ENCODE results near the gene MAN1C1. TPM values are rescaled to one million over a fixed set of nuclear protein-coding genes. Genes with fewer than 3 reads are reported as not detected.

MAN1C1 gene
- total RNA-seq, 1 donor = 0.54 TPM

GRCh38 chr1:25612421-25612820 is 4.2 kb upstream of the MAN1C1 start:
- DNase-seq (ENCODE audit: low read depth in 2 of 3, low spot score in 2 of 3) = no peak

DNA sequence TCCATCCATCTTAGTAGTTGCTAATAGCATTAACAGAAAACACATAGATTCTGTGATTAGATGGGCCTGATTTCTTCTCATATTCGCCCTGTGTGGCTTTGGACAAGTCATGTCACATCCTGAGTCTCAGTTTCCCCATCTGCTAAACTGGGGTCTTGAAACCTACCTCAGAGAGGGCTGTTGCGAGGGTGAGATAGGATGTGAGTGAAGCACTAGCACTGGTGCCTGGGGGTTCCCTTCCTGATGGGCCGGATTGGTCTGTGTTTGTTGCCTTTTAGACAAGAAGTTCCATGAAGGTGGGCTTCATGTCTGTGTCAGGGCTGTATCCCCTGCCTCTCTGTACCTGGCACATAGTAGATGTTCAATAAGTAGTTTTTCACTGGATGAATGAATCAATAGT is 3.5 kb upstream of the MAN1C1 start:
- no peak for DNase-seq (ENCODE audit: low read depth in 2 of 3, low spot score in 2 of 3)

DNA sequence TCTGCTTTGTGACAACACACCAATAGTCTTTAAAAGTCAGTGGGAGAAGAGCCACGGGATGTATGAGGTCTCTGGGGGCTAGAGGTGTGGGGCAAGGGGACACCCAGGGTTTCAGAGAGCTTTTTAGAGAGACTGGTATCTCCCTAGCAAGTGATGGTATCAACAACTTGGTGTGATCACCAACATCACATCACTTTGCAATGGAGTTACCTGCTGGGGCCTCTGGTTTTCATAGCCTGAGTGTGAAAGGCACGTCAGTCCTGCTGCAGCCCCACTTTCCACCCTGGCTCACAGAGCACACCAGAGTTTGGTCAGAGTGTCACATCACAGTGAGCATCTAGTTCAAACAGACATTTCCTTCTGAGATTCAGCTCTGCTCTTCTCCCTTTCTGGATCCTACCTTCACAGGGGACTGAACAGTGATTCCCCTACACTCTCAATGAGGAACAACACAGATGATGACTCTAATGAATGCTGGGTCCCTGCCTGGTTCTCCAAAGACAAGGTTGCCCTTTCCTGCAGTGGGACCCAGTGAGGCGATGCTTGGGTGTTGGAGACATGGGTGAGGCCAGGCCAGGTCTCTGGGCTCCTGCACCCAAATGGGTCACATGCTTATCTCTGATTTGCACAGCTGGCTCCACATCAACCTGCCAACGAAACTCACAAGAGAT is 2.0 kb upstream of the MAN1C1 start:
- no peak for DNase-seq (ENCODE audit: low read depth in 2 of 3, low spot score in 2 of 3)

- DNase-seq (ENCODE audit: low read depth in 2 of 3, low spot score in 2 of 3) = no peak
These were observed 1.4 kb upstream of the MAN1C1 start for GRCh38 chr1:25615172-25615541.

- no peak for DNase-seq (ENCODE audit: low read depth in 2 of 3, low spot score in 2 of 3)
These were observed 962 bp upstream of the MAN1C1 start for GRCh38 chr1:25615563-25616094.

DNA sequence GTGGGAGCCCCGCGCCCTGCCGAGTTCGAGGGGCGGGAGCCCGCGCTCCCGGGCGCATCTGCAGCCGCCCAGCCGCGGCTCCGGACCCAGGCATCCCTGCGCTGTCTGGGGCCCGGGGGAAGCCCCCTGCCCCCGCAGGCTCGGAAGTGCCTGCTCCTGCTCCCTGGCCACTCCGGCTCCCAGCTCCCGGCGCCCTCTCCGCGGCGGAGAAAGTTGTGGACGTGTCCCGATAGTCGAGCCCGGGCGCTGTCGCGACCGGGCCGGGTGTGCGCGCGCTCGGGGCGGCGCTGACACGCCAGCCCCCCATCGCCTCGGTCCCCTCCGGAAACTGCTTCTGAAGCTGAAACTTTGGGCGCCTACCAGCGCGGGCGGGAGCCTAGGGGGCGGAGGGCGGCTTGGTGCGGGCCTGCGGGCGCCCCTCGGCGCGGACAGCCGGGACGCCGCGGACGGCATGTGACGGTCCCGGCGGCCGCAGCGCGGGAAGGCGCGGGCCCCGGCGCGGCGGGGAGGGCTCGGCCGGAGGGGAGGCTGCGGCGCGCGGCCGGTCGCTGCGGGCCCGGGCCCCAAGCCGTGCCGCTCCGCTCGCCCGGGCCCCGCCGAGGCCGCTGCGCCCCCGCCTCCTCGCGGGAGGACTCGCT is 515 bp downstream of the MAN1C1 start:
- DNase-seq (ENCODE audit: low read depth in 2 of 3, low spot score in 2 of 3) = no peak

- DNase-seq (ENCODE audit: low read depth in 2 of 3, low spot score in 2 of 3) = no peak
These were observed 1.2 kb downstream of the MAN1C1 start for GRCh38 chr1:25617625-25618432.

DNA sequence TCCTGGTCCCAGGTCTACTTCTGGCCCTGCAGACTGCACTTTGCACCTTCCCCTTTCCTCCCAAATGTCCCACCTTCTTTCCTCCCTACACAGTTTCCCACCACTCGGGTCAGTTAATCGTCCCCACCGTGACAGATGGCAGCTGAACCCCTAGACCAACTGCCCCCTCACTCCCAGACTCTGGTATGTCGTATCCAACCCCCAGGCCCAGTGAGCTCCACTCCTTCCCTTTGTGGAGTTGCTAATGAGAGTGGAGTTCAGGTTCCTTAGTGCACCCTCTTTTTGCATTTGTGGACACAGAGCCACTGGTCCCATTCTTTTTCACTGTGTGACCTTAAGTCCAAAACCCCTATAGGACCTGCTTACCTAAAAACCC is 1.8 kb downstream of the MAN1C1 start:
- no peak for DNase-seq (ENCODE audit: low read depth in 2 of 3, low spot score in 2 of 3)

GRCh38 chr1:25619101-25619890 is 2.7 kb downstream of the MAN1C1 start:
- peak in 1 of 3 donors; percentile 54 for DNase-seq (ENCODE audit: low read depth in 2 of 3, low spot score in 2 of 3)

- DNase-seq (ENCODE audit: low read depth in 2 of 3, low spot score in 2 of 3) = no peak
These were observed 3.6 kb downstream of the MAN1C1 start for GRCh38 chr1:25620211-25620610.

- DNase-seq (ENCODE audit: low read depth in 2 of 3, low spot score in 2 of 3) = no peak
These were observed 4.2 kb downstream of the MAN1C1 start for GRCh38 chr1:25620701-25621350.

DNA sequence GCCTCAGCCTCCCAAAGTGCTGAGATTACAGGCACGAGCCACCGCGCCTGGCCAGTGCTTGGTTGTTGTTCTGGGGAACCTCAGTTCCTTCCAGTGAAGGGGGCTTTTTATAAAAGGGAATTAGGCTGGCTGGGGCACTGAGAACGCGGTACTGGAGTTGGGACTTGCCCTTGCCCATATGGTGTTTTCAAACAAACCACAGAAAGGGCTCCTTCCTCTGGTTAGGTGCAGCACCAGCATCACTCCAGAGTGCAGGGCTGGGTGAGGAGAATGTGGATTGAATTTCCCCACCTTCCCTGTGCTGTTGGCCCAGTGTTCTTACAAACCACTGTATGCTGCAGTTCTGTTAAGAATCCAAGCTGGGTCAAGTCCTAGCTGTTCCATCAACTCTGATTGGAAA is 5.3 kb downstream of the MAN1C1 start:
- DNase-seq (ENCODE audit: low read depth in 2 of 3, low spot score in 2 of 3) = no peak

DNA sequence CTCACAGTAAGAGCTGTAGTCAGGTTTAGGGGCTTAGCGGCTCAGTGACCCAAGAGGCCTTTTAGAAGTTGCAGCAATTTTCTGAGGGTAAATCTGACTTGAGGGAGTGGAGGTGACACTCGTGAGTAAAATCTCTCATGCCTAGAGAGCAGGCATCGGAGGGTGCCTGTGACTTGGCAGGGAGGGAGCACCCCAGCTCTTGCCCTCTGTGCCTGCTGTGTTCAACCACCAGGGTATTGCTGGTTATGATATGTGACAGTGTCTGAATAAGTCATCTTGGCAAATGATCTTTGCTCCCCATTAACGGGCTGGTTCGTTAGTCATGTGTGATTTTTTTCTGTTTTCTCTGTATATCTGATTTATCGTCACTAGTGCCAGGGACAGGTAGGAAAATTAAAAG is 5.9 kb downstream of the MAN1C1 start:
- no peak for DNase-seq (ENCODE audit: low read depth in 2 of 3, low spot score in 2 of 3)

- no peak for DNase-seq (ENCODE audit: low read depth in 2 of 3, low spot score in 2 of 3)
These were observed 6.4 kb downstream of the MAN1C1 start for GRCh38 chr1:25623007-25623406.

DNA sequence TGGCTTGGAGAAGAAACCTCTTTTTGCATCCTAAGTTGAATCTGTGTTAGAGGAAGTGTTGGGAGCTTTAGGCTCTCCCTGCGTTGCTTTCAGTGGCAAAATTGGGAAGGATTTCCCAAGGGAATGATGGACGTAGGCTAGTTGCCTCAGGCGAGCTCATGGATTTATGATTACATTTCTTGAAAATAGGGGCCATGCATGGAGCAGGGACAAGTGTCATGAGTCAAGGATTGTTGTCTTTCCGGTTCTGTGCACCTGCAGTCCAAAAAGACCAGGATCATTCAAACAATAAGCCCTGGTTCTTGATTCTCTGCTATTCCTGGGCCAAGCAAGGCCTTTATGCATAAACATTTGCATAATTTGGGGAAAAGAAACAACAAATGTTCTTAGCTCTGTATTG is 7.1 kb downstream of the MAN1C1 start:
- DNase-seq (ENCODE audit: low read depth in 2 of 3, low spot score in 2 of 3) = no peak

GRCh38 chr1:25624156-25624555 is 7.6 kb downstream of the MAN1C1 start:
- peak in 2 of 3 donors; percentile 55 to 77 for DNase-seq (ENCODE audit: low read depth in 2 of 3, low spot score in 2 of 3)

GRCh38 chr1:25624604-25625003 is 8.0 kb downstream of the MAN1C1 start:
- DNase-seq (ENCODE audit: low read depth in 2 of 3, low spot score in 2 of 3) = no peak

DNA sequence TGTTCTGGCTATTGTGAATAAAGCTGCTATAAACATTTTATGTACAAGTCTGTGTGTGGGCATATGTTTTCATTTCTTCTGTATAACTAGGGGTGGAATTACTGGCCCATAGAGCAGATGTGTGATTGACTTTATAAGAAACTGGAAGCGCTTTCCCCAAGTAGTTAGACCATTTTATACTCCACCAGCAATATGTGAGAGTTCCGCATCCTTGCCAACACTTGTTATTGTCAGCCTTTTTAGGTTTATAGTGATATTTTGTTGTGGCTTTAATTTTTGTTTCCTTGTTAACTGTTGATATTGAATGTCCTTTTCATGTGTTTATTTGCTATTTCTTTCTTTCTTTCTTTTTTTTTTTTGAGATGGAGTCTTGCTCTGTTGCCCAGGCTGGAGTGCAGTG is 9.4 kb downstream of the MAN1C1 start:
- DNase-seq (ENCODE audit: low read depth in 2 of 3, low spot score in 2 of 3) = no peak

DNA sequence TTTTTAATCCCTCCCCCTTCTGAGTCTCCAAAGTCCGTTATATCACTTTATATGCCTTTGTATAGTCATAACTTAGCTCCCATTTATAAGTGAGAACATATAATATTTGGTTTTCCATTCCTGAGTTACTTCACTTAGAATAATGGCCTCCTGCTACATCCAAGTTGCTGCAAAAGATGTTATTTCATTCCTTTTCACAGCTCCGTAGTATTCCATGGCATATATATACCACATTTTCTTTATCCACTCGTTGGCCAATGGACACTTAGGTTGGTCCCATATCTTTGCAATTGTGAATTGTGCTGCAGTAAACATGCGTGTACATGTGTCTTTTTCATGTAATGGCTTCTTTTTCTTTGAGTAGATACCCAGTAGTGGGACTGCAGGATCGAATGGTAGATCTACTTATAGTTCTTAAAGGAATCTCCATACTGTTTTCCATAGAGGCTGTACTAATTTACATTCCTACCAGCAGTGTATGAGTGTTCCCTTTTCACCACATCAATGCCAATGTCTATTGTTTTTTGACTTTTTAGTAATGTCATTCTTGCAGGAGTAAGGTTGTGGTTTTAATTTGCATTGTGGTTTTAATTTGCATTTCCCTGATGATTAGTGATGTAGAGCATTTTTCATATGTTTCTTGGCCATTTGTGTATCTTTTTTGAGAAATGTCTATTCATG is 12.3 kb downstream of the MAN1C1 start:
- DNase-seq (ENCODE audit: low read depth in 2 of 3, low spot score in 2 of 3) = no peak

DNA sequence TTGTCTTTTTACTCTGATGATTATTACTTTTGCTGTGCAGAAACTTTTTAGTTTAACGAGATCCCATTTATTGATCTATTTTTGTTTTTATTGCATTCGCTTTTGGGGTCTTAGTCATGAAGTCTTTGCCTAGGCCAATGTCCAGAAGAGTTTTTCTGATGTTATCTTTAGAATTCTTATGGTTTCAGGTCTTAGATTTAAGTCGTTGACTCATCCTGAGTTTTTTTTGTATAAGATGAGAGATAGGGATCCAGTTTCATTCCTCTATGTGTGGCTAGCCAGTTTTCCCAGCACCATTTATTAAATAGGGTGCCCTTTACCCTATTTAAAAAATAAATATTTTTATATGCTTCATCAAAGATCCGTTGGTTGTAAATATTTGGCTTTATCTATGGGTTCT is 13.2 kb downstream of the MAN1C1 start:
- no peak for DNase-seq (ENCODE audit: low read depth in 2 of 3, low spot score in 2 of 3)

Measured in hematopoietic multipotent progenitor cell (in vitro differentiated cells).